ENCODE measurements around the gene EPHA7. TPM values are rescaled to one million over a fixed set of nuclear protein-coding genes. Genes with fewer than 3 reads are reported as not detected.

Gene EPHA7
- total RNA-seq, 1 experiment from 2014 or later, result 9.6 TPM

- TF ChIP-seq ZNF416 (CRISPR knock-in tag; IDR thresholded peaks at IDR 0.05) (no peak), ZBTB21 (CRISPR knock-in tag; IDR thresholded peaks at IDR 0.05; ENCODE audit: borderline replicate concordance) (no peak), HMGXB4 (CRISPR knock-in tag; IDR thresholded peaks at IDR 0.05) (no peak), E2F5 (CRISPR knock-in tag; IDR thresholded peaks at IDR 0.05) (no peak)
Observed at GRCh38 chr6:93350774-93351173, 68.6 kb downstream of the EPHA7 start (continued).

- no peak overlapping the region for H3K27ac Mint-ChIP-seq
- H3K27me3 Mint-ChIP-seq (ENCODE audit: low read depth), result no peaks in the 10 kb centered on the region
- DNase-seq (ENCODE audit: low spot score), result no peak
- CTCF ChIA-PET, result no interaction called here
- no peaks in the 10 kb centered on the region for H3K36me3 Mint-ChIP-seq
- TF ChIP-seq ATF2 (CRISPR knock-in tag; IDR thresholded peaks at IDR 0.05; ENCODE audit: borderline replicate concordance, low read depth), result no peak
- TF ChIP-seq NR1H2 (CRISPR knock-in tag; IDR thresholded peaks at IDR 0.05), result no peak
- no peak for TF ChIP-seq ATF3 (CRISPR knock-in tag; conservative IDR thresholded peaks at IDR 0.05)
- no peak for TF ChIP-seq ZBTB21 (CRISPR knock-in tag; IDR thresholded peaks at IDR 0.05; ENCODE audit: borderline replicate concordance)
- TF ChIP-seq KAT7 (CRISPR knock-in tag; IDR thresholded peaks at IDR 0.05; ENCODE audit: borderline replicate concordance), result no peak
- no peak for TF ChIP-seq ZNF281 (CRISPR knock-in tag; IDR thresholded peaks at IDR 0.05)
- no peak for TF ChIP-seq NR2C2 (CRISPR knock-in tag; IDR thresholded peaks at IDR 0.05)
- no peak for TF ChIP-seq PRRX2 (CRISPR knock-in tag; IDR thresholded peaks at IDR 0.05)
- TF ChIP-seq IRF1 (CRISPR knock-in tag; IDR thresholded peaks at IDR 0.05), result no peak
- ATAC-seq, result no peak
- no peaks in the 10 kb centered on the region for H3K9me3 Mint-ChIP-seq
- POLR2A ChIA-PET, result no interaction called here
- no peaks in the 10 kb centered on the region for H3K4me1 Mint-ChIP-seq
- H3K4me3 Mint-ChIP-seq, result no peak overlapping the region
Observed at GRCh38 chr6:93344333-93344835, 75.0 kb downstream of the EPHA7 start.

- Mint-ChIP-seq H3K27ac (no peak overlapping the region), H3K4me3 (no peak overlapping the region), H3K4me1 (peaks cover 3% of the 10 kb centered on the region), H3K9me3 (no peaks in the 10 kb centered on the region), H3K27me3 (ENCODE audit: low read depth) (no peaks in the 10 kb centered on the region), H3K36me3 (no peaks in the 10 kb centered on the region)
- ChIA-PET POLR2A (no interaction called here), CTCF (no interaction called here)
- no peak for DNase-seq (ENCODE audit: low spot score)
- no peak for ATAC-seq
- no peak for TF ChIP-seq FOXP4 (CRISPR knock-in tag; IDR thresholded peaks at IDR 0.05)
- TF ChIP-seq TCF7 (CRISPR knock-in tag; IDR thresholded peaks at IDR 0.05; ENCODE audit: low read depth), result no peak
- no peak for TF ChIP-seq NFE2L1 (CRISPR knock-in tag; IDR thresholded peaks at IDR 0.05)
- TF ChIP-seq ARID4B (CRISPR knock-in tag; IDR thresholded peaks at IDR 0.05; ENCODE audit: borderline replicate concordance), result no peak
Observed at GRCh38 chr6:93343476-93343875, 75.9 kb downstream of the EPHA7 start.
